Measurements from ENCODE around the gene SARM1. TPM values are rescaled to one million over a fixed set of nuclear protein-coding genes. Genes with fewer than 3 reads are reported as not detected.

SARM1 gene
- total and polyA plus RNA-seq, 2 of the 13 experiments (the other 11 are each of a cell fraction or from before 2014, with no cell fraction given): 0.73 to 0.86 TPM

- no peak for FAIRE-seq
- TF ChIP-seq, protein P1, sequence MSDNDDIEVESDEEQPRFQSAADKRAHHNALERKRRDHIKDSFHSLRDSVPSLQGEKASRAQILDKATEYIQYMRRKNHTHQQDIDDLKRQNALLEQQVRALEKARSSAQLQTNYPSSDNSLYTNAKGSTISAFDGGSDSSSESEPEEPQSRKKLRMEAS (IDR thresholded peaks at IDR 0.05): no peak
- TF ChIP-seq NFKBIZ (CRISPR knock-in tag; IDR thresholded peaks at IDR 0.05) (no peak), FOXC1 (CRISPR knock-in tag; IDR thresholded peaks at IDR 0.05; ENCODE audit: borderline replicate concordance) (no peak), NRL (CRISPR knock-in tag; IDR thresholded peaks at IDR 0.05; ENCODE audit: borderline replicate concordance) (no peak), ZNF451 (CRISPR knock-in tag; IDR thresholded peaks at IDR 0.05) (no peak), RARA (CRISPR knock-in tag; IDR thresholded peaks at IDR 0.05) (no peak), ZNF607 (CRISPR knock-in tag; IDR thresholded peaks at IDR 0.05; ENCODE audit: borderline replicate concordance) (no peak), ZNF235 (CRISPR knock-in tag; IDR thresholded peaks at IDR 0.05; ENCODE audit: borderline replicate concordance) (no peak), SOX5 (CRISPR knock-in tag; IDR thresholded peaks at IDR 0.05; ENCODE audit: borderline replicate concordance) (no peak), ZBTB39 (CRISPR knock-in tag; IDR thresholded peaks at IDR 0.05) (no peak), SNRNP70 (IDR thresholded peaks at IDR 0.05; ENCODE audit: low read depth, low read length) (no peak), HIC2 (CRISPR knock-in tag; IDR thresholded peaks at IDR 0.05; ENCODE audit: low read depth) (no peak), ZNF430 (CRISPR knock-in tag; IDR thresholded peaks at IDR 0.05) (no peak), JARID2 (CRISPR knock-in tag; IDR thresholded peaks at IDR 0.05; ENCODE audit: insufficient replicate concordance) (no peak)
- TF ChIP-seq, protein P2, sequence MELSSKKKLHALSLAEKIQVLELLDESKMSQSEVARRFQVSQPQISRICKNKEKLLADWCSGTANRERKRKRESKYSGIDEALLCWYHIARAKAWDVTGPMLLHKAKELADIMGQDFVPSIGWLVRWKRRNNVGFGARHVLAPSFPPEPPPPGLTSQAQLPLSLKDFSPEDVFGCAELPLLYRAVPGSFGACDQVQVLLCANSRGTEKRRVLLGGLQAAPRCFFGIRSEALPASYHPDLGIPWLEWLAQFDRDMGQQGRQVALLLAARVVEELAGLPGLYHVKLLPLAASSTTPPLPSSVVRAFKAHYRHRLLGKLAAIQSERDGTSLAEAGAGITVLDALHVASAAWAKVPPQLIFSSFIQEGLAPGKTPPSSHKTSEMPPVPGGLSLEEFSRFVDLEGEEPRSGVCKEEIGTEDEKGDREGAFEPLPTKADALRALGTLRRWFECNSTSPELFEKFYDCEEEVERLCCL (CRISPR knock-in tag; IDR thresholded peaks at IDR 0.05; ENCODE audit: borderline replicate concordance): no peak
- TF ChIP-seq, protein P3, sequence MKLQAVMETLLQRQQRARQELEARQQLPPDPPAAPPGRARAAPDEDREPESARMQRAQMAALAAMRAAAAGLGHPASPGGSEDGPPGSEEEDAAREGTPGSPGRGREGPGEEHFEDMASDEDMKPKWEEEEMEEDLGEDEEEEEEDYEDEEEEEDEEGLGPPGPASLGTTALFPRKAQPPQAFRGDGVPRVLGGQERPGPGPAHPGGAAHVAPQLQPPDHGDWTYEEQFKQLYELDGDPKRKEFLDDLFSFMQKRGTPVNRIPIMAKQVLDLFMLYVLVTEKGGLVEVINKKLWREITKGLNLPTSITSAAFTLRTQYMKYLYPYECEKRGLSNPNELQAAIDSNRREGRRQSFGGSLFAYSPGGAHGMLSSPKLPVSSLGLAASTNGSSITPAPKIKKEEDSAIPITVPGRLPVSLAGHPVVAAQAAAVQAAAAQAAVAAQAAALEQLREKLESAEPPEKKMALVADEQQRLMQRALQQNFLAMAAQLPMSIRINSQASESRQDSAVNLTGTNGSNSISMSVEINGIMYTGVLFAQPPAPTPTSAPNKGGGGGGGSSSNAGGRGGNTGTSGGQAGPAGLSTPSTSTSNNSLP (IDR thresholded peaks at IDR 0.05; ENCODE audit: low read depth, low read length): no peak
- BruUV-seq (replicated peaks): no TSS peak
- no peak overlapping the region for H3K4me3 ChIP-seq (replicated peaks in 1 of 3; ENCODE audit: insufficient read depth in 1 of 3, low read depth in 2 of 3, low read length in 3 of 3)
- no peaks in the 10 kb centered on the region for H3K27me3 ChIP-seq (ENCODE audit: control insufficient read depth in 1 of 2, insufficient read depth in 2 of 2, low read length in 2 of 2)
- no peak overlapping the region for H2AFZ ChIP-seq (ENCODE audit: low read length)
- H3K4me1 ChIP-seq (ENCODE audit: insufficient read depth, low read length): peaks cover 13% of the 10 kb centered on the region
- no peak overlapping the region for H3K4me2 ChIP-seq (ENCODE audit: low read depth, low read length)
- H4K20me1 ChIP-seq (ENCODE audit: insufficient read depth, low read length): no peaks in the 10 kb centered on the region
- no peaks in the 10 kb centered on the region for H3K9me3 ChIP-seq (ENCODE audit: low read length)
- no peak overlapping the region for H3K9ac ChIP-seq (ENCODE audit: insufficient read depth, low read depth, low read length)
- no peaks in the 10 kb centered on the region for H3K79me2 ChIP-seq (ENCODE audit: insufficient read depth, low read length)
- in situ Hi-C loops (cut with HindIII; ENCODE audit: extremely low pct_ligation_motif_present, low pct_unique_long_range_greater_than_20kb) (no loop called here), intact Hi-C loops (cut with micrococcal nuclease; ENCODE audit: unreplicated experiment) (no loop called here)
- H3K36me3 ChIP-seq (replicated peaks in 1 of 2; ENCODE audit: control insufficient read depth in 1 of 2, insufficient read depth in 2 of 2, low read length in 2 of 2): no peaks in the 10 kb centered on the region
- no peak overlapping the region for H3K27ac ChIP-seq (ENCODE audit: extremely low read length, insufficient read depth, low read length)
- no peak for ATAC-seq
- POLR2A ChIA-PET: no interaction called here
- no peak for DNase-seq (ENCODE audit: low spot score)
- CTCF ChIA-PET (ENCODE audit: low intra/inter-chr PET ratio, low total read pairs): no interaction called here
Observed at GRCh38 chr17:28386391-28386790, 14.9 kb downstream of the SARM1 start.
